ENCODE results near the gene SH2D4B.

- TF ChIP-seq CTCF (IDR thresholded peaks at IDR 0.05) (no peak), EP300 (IDR thresholded peaks at IDR 0.05) (no peak)
Observed at GRCh38 chr10:80530816-80531215, 6.9 kb upstream of the SH2D4B start.
